ENCODE results near the gene CASP1. TPM values are rescaled to one million over a fixed set of nuclear protein-coding genes. Genes with fewer than 3 reads are reported as not detected.
"Not testable (repeated sequence)": the region's sequence is repeated elsewhere in the genome, so short reads cannot be mapped to it uniquely, and the experiment has no call there.

CASP1 gene
- total and polyA plus RNA-seq, 5 donors from 2014 or later: 67.5 to 208 (median 110) TPM

DNA sequence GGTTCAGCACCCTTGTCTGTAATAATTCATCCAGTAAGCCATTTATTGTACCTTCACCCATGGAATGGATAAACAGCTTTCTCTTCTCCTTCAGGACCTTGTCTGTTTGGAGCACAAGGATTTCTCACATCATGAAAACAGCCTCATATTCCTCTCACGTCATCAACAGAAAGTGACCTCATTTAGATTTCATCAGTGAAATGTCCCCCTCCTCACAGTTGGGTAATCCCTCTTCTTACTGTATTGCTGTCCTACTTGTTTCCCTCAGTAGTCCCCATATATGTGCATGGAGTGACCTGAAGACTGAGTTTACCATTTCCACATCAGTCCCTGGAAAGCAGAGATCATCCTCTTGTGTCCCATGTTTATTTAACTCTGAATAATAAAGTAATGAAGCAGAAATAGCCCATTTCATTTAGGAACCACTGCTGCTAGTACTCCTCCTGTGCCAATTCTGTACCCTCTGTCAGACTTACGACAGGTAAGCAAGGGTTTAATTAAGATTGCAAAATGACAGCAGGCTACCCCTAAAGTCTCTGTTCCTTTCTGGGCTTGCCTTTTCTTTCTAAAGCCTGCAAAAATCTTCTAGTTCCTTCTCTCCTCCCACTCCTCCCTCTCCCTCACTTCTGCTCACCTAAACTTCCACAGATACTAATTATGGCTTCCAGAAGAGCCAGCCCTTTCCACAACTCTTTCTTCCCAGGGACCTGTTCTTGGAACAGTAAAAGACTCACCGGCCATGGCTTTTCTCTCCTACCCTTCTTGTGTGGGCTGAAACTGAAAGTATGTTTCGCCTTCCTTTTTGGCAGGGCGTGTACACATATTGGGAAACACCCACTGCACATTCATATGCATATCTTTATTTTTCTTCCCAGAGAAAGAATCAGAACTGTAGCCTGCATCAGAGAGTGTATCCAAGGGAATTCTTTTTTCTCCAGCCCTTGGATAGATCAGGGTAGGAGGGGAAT is 9.9 kb upstream of the CASP1 start, which contains the start of gene CARD16:
Gene CARD16, minus strand, starts transcription at position 779 of the 968 bp plus-strand sequence. Its CDS starts 38 bp downstream, at position 741.
- Mint-ChIP-seq H3K4me3 (peak within 1 kb of the TSS; percentile 93 to 99 (median 98)), H3K36me3 (peaks cover 29% of the 10 kb centered on the region), H3K4me1 (peaks cover 37 to 66% (median 57%) of the 10 kb centered on the region in 4 donors), H3K27ac (peak within 1 kb of the TSS; percentile 95 to 100 (median 99))
- H3K36me3 ChIP-seq (ENCODE audit: control insufficient read depth, insufficient read depth, low read length): peaks cover 21% of the 10 kb centered on the region
- not testable (repeated sequence) for H3K27me3 Mint-ChIP-seq; H3K9me3 Mint-ChIP-seq; H3K9me3 ChIP-seq (ENCODE audit: control insufficient read depth in 2 of 2, low read length in 2 of 2); H3K27me3 ChIP-seq (ENCODE audit: control insufficient read depth, insufficient read depth, low read length)
- H3K4me1 ChIP-seq (ENCODE audit: control insufficient read depth, insufficient read depth, low read length, poor library complexity, severe bottlenecking): peaks cover 42% of the 10 kb centered on the region
- H3K27ac ChIP-seq (ENCODE audit: insufficient read depth, low read length, poor library complexity, severe bottlenecking): peak within 1 kb of the TSS; percentile 75
- H3K4me3 ChIP-seq (ENCODE audit: low read depth, low read length): peak within 1 kb of the TSS; percentile 97
- DNase-seq: peak in 2 of 3 donors; percentile 46 to 82
- ATAC-seq (ENCODE audit: low read depth in 2 of 2): peak; percentile 78 to 81

GRCh38 chr11:105042178-105042577 is 7.2 kb upstream of the CASP1 start:
- Histone ChIP-seq H3K36me3 (ENCODE audit: control insufficient read depth, insufficient read depth, low read length) (peaks cover 37% of the 10 kb centered on the region), H3K4me1 (ENCODE audit: control insufficient read depth, insufficient read depth, low read length, poor library complexity, severe bottlenecking) (peaks cover 41% of the 10 kb centered on the region), H3K4me3 (ENCODE audit: low read depth, low read length) (peak overlapping the region; percentile 97), H3K27ac (ENCODE audit: insufficient read depth, low read length, poor library complexity, severe bottlenecking) (no peak overlapping the region), H3K27me3 (ENCODE audit: control insufficient read depth, insufficient read depth, low read length) (no peaks in the 10 kb centered on the region), H3K9me3 (ENCODE audit: control insufficient read depth in 2 of 2, low read length in 2 of 2) (no peaks in the 10 kb centered on the region)
- DNase-seq (no peak), ATAC-seq (ENCODE audit: low read depth in 2 of 2) (no peak)
- H3K4me1 Mint-ChIP-seq: peaks cover 41 to 68% (median 52%) of the 10 kb centered on the region in 4 donors
- no peaks in the 10 kb centered on the region for H3K27me3 Mint-ChIP-seq
- H3K4me3 Mint-ChIP-seq: peak overlapping the region; percentile 45 to 99 (median 96)
- peaks cover 0 to 2% (median 0%) of the 10 kb centered on the region in 7 donors for H3K9me3 Mint-ChIP-seq
- H3K27ac Mint-ChIP-seq: peak overlapping the region in 1 of 3 donors; percentile 55
- H3K36me3 Mint-ChIP-seq: peaks cover 42% of the 10 kb centered on the region

- H3K27ac Mint-ChIP-seq: no peak overlapping the region
- no peaks in the 10 kb centered on the region for H3K27me3 ChIP-seq (ENCODE audit: control insufficient read depth, insufficient read depth, low read length)
- H3K4me1 Mint-ChIP-seq: peaks cover 31 to 64% (median 49%) of the 10 kb centered on the region in 4 donors
- H3K27me3 Mint-ChIP-seq: no peaks in the 10 kb centered on the region
- no peak overlapping the region for H3K27ac ChIP-seq (ENCODE audit: insufficient read depth, low read length, poor library complexity, severe bottlenecking)
- peak overlapping the region; percentile 97 for H3K4me3 ChIP-seq (ENCODE audit: low read depth, low read length)
- DNase-seq: no peak
- peaks cover 37% of the 10 kb centered on the region for H3K36me3 ChIP-seq (ENCODE audit: control insufficient read depth, insufficient read depth, low read length)
- H3K4me3 Mint-ChIP-seq: peak overlapping the region in 3 of 4 donors; percentile 2 to 93 (median 70)
- peaks cover 50% of the 10 kb centered on the region for H3K36me3 Mint-ChIP-seq
- ATAC-seq (ENCODE audit: low read depth in 2 of 2): no peak
- H3K4me1 ChIP-seq (ENCODE audit: control insufficient read depth, insufficient read depth, low read length, poor library complexity, severe bottlenecking): peaks cover 29% of the 10 kb centered on the region
- peaks cover 0 to 2% (median 1%) of the 10 kb centered on the region in 7 donors for H3K9me3 Mint-ChIP-seq
- no peaks in the 10 kb centered on the region for H3K9me3 ChIP-seq (ENCODE audit: control insufficient read depth in 2 of 2, low read length in 2 of 2)
Observed at GRCh38 chr11:105040703-105041102, 5.8 kb upstream of the CASP1 start.

DNA sequence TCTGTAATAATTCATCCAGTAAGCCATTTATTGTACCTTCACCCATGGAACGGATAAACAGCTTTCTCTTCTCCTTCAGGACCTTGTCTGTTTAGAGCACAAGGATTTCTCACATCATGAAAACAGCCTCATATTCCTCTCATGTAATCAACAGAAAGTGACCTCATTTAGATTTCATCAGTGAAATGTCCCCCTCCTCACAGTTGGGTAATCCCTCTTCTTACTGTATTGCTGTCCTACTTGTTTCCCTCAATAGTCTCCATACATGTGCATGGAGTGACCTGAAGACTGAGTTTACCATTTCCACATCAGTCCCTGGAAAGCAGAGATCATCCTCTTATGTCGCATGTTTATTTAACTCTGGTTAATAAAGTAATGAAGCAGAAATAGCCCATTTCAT is 556 bp downstream of the CASP1 start:
- ATAC-seq (ENCODE audit: low read depth in 2 of 2); DNase-seq; H3K9me3 Mint-ChIP-seq; H3K9me3 ChIP-seq (ENCODE audit: control insufficient read depth in 2 of 2, low read length in 2 of 2); H3K27me3 Mint-ChIP-seq; H3K27me3 ChIP-seq (ENCODE audit: control insufficient read depth, insufficient read depth, low read length): not testable (repeated sequence)
- peak overlapping the region; percentile 64 for H3K27ac ChIP-seq (ENCODE audit: insufficient read depth, low read length, poor library complexity, severe bottlenecking)
- peaks cover 34% of the 10 kb centered on the region for H3K4me1 ChIP-seq (ENCODE audit: control insufficient read depth, insufficient read depth, low read length, poor library complexity, severe bottlenecking)
- peaks cover 31% of the 10 kb centered on the region for H3K36me3 ChIP-seq (ENCODE audit: control insufficient read depth, insufficient read depth, low read length)
- H3K4me3 Mint-ChIP-seq: peak overlapping the region; percentile 93 to 99 (median 94)
- H3K4me1 Mint-ChIP-seq: peaks cover 24 to 62% (median 50%) of the 10 kb centered on the region in 4 donors
- H3K27ac Mint-ChIP-seq: peak overlapping the region; percentile 92 to 100 (median 96)
- peak overlapping the region; percentile 96 for H3K4me3 ChIP-seq (ENCODE audit: low read depth, low read length)
- H3K36me3 Mint-ChIP-seq: peaks cover 44% of the 10 kb centered on the region

DNA sequence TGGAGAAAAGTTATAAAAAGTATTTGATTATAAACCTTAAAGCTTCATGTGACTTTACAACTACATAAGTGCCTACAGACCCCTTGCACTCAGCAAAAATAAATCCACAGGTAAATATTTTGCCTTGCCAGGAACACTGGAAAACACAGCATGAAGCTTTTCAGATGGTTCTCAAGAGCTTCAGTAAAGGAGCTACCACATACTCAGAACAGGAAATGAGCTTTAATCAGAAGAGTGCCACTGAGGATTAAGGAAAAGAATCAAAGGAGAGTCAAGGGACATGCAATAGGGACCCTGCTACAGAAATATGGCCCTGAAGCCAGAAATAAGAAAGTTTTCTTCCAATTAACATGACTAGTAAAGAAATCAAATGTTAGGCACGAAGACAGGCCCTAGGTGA is 1.2 kb downstream of the CASP1 start:
- Histone ChIP-seq H3K9me3 (ENCODE audit: control insufficient read depth in 2 of 2, low read length in 2 of 2) (no peaks in the 10 kb centered on the region), H3K4me3 (ENCODE audit: low read depth, low read length) (peak overlapping the region; percentile 96), H3K4me1 (ENCODE audit: control insufficient read depth, insufficient read depth, low read length, poor library complexity, severe bottlenecking) (peaks cover 34% of the 10 kb centered on the region), H3K36me3 (ENCODE audit: control insufficient read depth, insufficient read depth, low read length) (peaks cover 32% of the 10 kb centered on the region), H3K27ac (ENCODE audit: insufficient read depth, low read length, poor library complexity, severe bottlenecking) (peak overlapping the region; percentile 55), H3K27me3 (ENCODE audit: control insufficient read depth, insufficient read depth, low read length) (no peaks in the 10 kb centered on the region)
- ATAC-seq (ENCODE audit: low read depth in 2 of 2) (peak; percentile 41 to 58), DNase-seq (peak in 1 of 3 donors; percentile 25)
- Mint-ChIP-seq H3K9me3 (peaks cover 0 to 2% (median 0%) of the 10 kb centered on the region in 7 donors), H3K4me1 (peaks cover 27 to 68% (median 54%) of the 10 kb centered on the region in 4 donors), H3K27ac (peak overlapping the region; percentile 84 to 96 (median 92)), H3K4me3 (peak overlapping the region; percentile 93 to 99 (median 94)), H3K27me3 (no peaks in the 10 kb centered on the region), H3K36me3 (peaks cover 50% of the 10 kb centered on the region)

DNA sequence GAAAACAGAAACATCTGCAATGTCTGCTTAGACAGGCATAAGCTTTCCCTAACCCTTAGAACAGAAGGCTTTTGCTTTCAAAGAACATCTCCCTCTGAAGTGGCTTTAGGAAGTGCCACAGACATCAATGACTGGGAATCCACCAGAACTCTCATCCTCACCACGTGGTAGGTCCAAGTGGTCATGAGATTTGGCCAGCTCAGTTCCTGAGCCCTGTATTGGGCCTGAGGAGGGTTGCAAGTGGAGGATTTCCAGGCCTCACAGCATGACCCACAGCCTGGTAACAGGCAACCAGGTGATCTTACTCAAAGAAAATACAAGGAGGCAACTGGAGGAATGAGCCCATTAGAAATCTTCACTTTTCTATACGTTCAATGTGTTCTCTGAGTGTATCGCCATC is 1.6 kb downstream of the CASP1 start:
- Histone ChIP-seq H3K4me1 (ENCODE audit: control insufficient read depth, insufficient read depth, low read length, poor library complexity, severe bottlenecking) (peaks cover 37% of the 10 kb centered on the region), H3K27me3 (ENCODE audit: control insufficient read depth, insufficient read depth, low read length) (no peaks in the 10 kb centered on the region), H3K27ac (ENCODE audit: insufficient read depth, low read length, poor library complexity, severe bottlenecking) (peak overlapping the region; percentile 55), H3K36me3 (ENCODE audit: control insufficient read depth, insufficient read depth, low read length) (peaks cover 32% of the 10 kb centered on the region), H3K9me3 (ENCODE audit: control insufficient read depth in 2 of 2, low read length in 2 of 2) (no peaks in the 10 kb centered on the region), H3K4me3 (ENCODE audit: low read depth, low read length) (peak overlapping the region; percentile 96)
- Mint-ChIP-seq H3K4me3 (peak overlapping the region; percentile 93 to 99 (median 94)), H3K36me3 (peaks cover 51% of the 10 kb centered on the region), H3K9me3 (peaks cover 0 to 2% (median 0%) of the 10 kb centered on the region in 7 donors), H3K4me1 (peaks cover 25 to 71% (median 57%) of the 10 kb centered on the region in 4 donors), H3K27me3 (no peaks in the 10 kb centered on the region), H3K27ac (peak overlapping the region; percentile 84 to 96 (median 92))
- DNase-seq (no peak), ATAC-seq (ENCODE audit: low read depth in 2 of 2) (no peak)

DNA sequence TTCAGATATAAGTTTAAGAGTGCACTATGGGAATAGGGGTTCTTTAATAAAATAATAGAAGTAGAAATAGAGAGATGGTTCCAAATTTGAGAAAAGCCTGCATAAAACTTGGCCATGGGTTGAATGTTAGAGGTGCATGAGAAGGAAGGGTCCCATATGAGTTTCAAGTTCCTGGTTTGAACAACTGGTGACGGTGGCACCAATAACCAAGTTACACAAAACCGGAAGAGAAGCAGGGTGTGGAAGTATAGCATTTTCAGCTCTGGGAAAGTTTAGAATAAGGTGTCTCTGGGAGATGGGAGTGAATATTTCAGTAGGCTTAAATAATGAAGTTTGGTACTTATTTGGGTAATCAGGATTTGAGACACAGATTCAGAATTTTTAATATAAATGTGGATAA is 2.4 kb downstream of the CASP1 start:
- Mint-ChIP-seq H3K4me3 (peak overlapping the region; percentile 76 to 99 (median 94)), H3K36me3 (peaks cover 48% of the 10 kb centered on the region), H3K27ac (peak overlapping the region; percentile 48 to 98 (median 92)), H3K4me1 (peaks cover 31 to 77% (median 61%) of the 10 kb centered on the region in 4 donors), H3K27me3 (no peaks in the 10 kb centered on the region), H3K9me3 (peaks cover 0 to 2% (median 0%) of the 10 kb centered on the region in 7 donors)
- H3K27me3 ChIP-seq (ENCODE audit: control insufficient read depth, insufficient read depth, low read length): no peaks in the 10 kb centered on the region
- peaks cover 38% of the 10 kb centered on the region for H3K36me3 ChIP-seq (ENCODE audit: control insufficient read depth, insufficient read depth, low read length)
- peaks cover 40% of the 10 kb centered on the region for H3K4me1 ChIP-seq (ENCODE audit: control insufficient read depth, insufficient read depth, low read length, poor library complexity, severe bottlenecking)
- H3K27ac ChIP-seq (ENCODE audit: insufficient read depth, low read length, poor library complexity, severe bottlenecking): peak overlapping the region; percentile 55
- peak overlapping the region; percentile 96 for H3K4me3 ChIP-seq (ENCODE audit: low read depth, low read length)
- H3K9me3 ChIP-seq (ENCODE audit: control insufficient read depth in 2 of 2, low read length in 2 of 2): no peaks in the 10 kb centered on the region
- no peak for DNase-seq
- no peak for ATAC-seq (ENCODE audit: low read depth in 2 of 2)

All from CD4-positive, CD25-positive, alpha-beta regulatory T cell (primary cell).